Lower lobe of right lung (tissue), 2 donors: ENCODE measurements around the gene PPP3CB. TPM values are rescaled to one million over a fixed set of nuclear protein-coding genes. Genes with fewer than 3 reads are reported as not detected.

Experiments
- ATAC-seq, 2 donors: fragments of 200-7000 bp; cut with Tn5 transposase; one replicate each; pipeline ENCODE4 v1.9.1; 2020 to 2022; ENCODE audit warnings: mild to moderate bottlenecking in 2 of 2, moderate library complexity in 2 of 2
- DNase-seq: peaks from one replicate; pipeline ENCODE4 v3.0.0-alpha.2; 2020
- H3K27ac ChIP-seq: fragments of 200-600 bp; one replicate; pipeline ENCODE4 v1.8.0; 2022
- H3K27me3 ChIP-seq: fragments of 200-600 bp; one replicate; pipeline ENCODE4 v1.8.0; 2022; ENCODE audit warnings: low read depth
- H3K36me3 ChIP-seq: fragments of 200-600 bp; one replicate; pipeline ENCODE4 v1.8.0; 2022; ENCODE audit warnings: mild to moderate bottlenecking
- H3K4me1 ChIP-seq: fragments of 200-600 bp; one replicate; pipeline ENCODE4 v1.8.0; 2022
- H3K4me3 ChIP-seq: fragments of 200-600 bp; one replicate; pipeline ENCODE4 v1.8.0; 2022; ENCODE audit warnings: mild to moderate bottlenecking
- H3K9me3 ChIP-seq: fragments of 200-600 bp; one replicate; pipeline ENCODE4 v1.8.0; 2022
- CTCF ChIP-seq: fragments of 200-600 bp; IDR thresholded peaks from one replicate; pipeline ENCODE4 v1.8.0; 2022; ENCODE audit warnings: antibody characterized with exemption, mild to moderate bottlenecking
- intact Hi-C: fragments of 100-400 bp; cut with DNase I; formaldehyde crosslinking; loops from one replicate; pipeline ENCODE4 v1.11.0; 2022
- total RNA-seq: library from RNA; stranded (reverse); fragmentation: NEBNext Ultra II Directional; extraction: Animal tissue kit (Norgen Biotek cat#: 25700); gene quantifications from one replicate; pipeline ENCODE4 v1.2.1, GENCODE V29; 2021
- donor health status: DM: no; HTN: yes; CAD: no; lungs with severe emphysema.

PPP3CB gene
- total RNA-seq, 1 donor from 2014 or later: 41.3 TPM

- intact Hi-C loops: no loop called here
Observed at GRCh38 chr10:73485320-73485719, 10.5 kb downstream of the PPP3CB start.

GRCh38 chr10:73480158-73480557 lies 15.7 kb downstream of the PPP3CB start:
- intact Hi-C loops: no loop called here
- Histone ChIP-seq H3K27ac (no peak overlapping the region), H3K9me3 (no peaks in the 10 kb centered on the region), H3K36me3 (peaks cover 46% of the 10 kb centered on the region), H3K4me1 (no peaks in the 10 kb centered on the region), H3K4me3 (no peak overlapping the region), H3K27me3 (no peaks in the 10 kb centered on the region)
- ATAC-seq (no peak), DNase-seq (no peak)
- TF ChIP-seq CTCF: no peak

More at GRCh38 chr10:73485320-73485719, 10.5 kb downstream of the PPP3CB start:
- H3K4me1 ChIP-seq: peaks cover 7% of the 10 kb centered on the region
- no peak overlapping the region for H3K27ac ChIP-seq
- ATAC-seq (no peak), DNase-seq (no peak)
- no peak overlapping the region for H3K4me3 ChIP-seq
- no peak for TF ChIP-seq CTCF
- H3K27me3 ChIP-seq: no peaks in the 10 kb centered on the region
- peaks cover 10% of the 10 kb centered on the region for H3K36me3 ChIP-seq
- H3K9me3 ChIP-seq: no peaks in the 10 kb centered on the region

- H3K27ac ChIP-seq: no peak overlapping the region
- H3K9me3 ChIP-seq: no peaks in the 10 kb centered on the region
- no peak for TF ChIP-seq CTCF
- H3K36me3 ChIP-seq: peaks cover 61% of the 10 kb centered on the region
- H3K4me1 ChIP-seq: no peaks in the 10 kb centered on the region
- H3K4me3 ChIP-seq: no peak overlapping the region
- ATAC-seq: no peak
- intact Hi-C loops: no loop called here
- H3K27me3 ChIP-seq: no peaks in the 10 kb centered on the region
- DNase-seq: no peak
Observed at GRCh38 chr10:73478636-73479035, 17.2 kb downstream of the PPP3CB start.

GRCh38 chr10:73471226-73471625 lies 24.6 kb downstream of the PPP3CB start:
- no peak overlapping the region for H3K4me3 ChIP-seq
- DNase-seq (no peak), ATAC-seq (no peak)
- TF ChIP-seq CTCF: no peak
- H3K36me3 ChIP-seq: peaks cover 98% of the 10 kb centered on the region
- no peak overlapping the region for H3K27ac ChIP-seq
- intact Hi-C loops: no loop called here
- no peaks in the 10 kb centered on the region for H3K27me3 ChIP-seq
- no peaks in the 10 kb centered on the region for H3K9me3 ChIP-seq
- no peaks in the 10 kb centered on the region for H3K4me1 ChIP-seq

GRCh38 chr10:73469579-73469978 lies 26.2 kb downstream of the PPP3CB start:
- peaks cover 98% of the 10 kb centered on the region for H3K36me3 ChIP-seq
- no peaks in the 10 kb centered on the region for H3K9me3 ChIP-seq
- H3K27me3 ChIP-seq: no peaks in the 10 kb centered on the region
- H3K4me1 ChIP-seq: no peaks in the 10 kb centered on the region
- DNase-seq: no peak
- intact Hi-C loops: no loop called here
- no peak for ATAC-seq
- no peak for TF ChIP-seq CTCF
- no peak overlapping the region for H3K4me3 ChIP-seq
- H3K27ac ChIP-seq: no peak overlapping the region

- DNase-seq (no peak), ATAC-seq (no peak)
- H3K27ac ChIP-seq: no peak overlapping the region
- no peaks in the 10 kb centered on the region for H3K4me1 ChIP-seq
- H3K36me3 ChIP-seq: peaks cover 86% of the 10 kb centered on the region
- no peak for TF ChIP-seq CTCF
- H3K9me3 ChIP-seq: no peaks in the 10 kb centered on the region
- H3K4me3 ChIP-seq: no peak overlapping the region
- intact Hi-C loops: no loop called here
- no peaks in the 10 kb centered on the region for H3K27me3 ChIP-seq
Observed at GRCh38 chr10:73467206-73467605, 28.6 kb downstream of the PPP3CB start.
